Lung (tissue), 12 donors: ENCODE data around the gene NEURL4. TPM values are rescaled to one million over a fixed set of nuclear protein-coding genes. Genes with fewer than 3 reads are reported as not detected.

Experiments
- ATAC-seq: fragments of 200-7000 bp; cut with Tn5 transposase; one replicate; pipeline ENCODE4 v1.9.1; 2020; ENCODE audit warnings: moderate number of reproducible peaks; ENCODE audit not compliant: insufficient read depth, low FRiP score
- DNase-seq, 3 donors: peaks; one replicate each; pipeline ENCODE4 v3.0.0-alpha.2; 2013 to 2017
- H3K27ac ChIP-seq, 2 donors: one replicate each; pipeline ENCODE4 v1.5.1; 2013; ENCODE audit warnings: mild to moderate bottlenecking in 2 of 2, moderate library complexity in 2 of 2, control low read depth in 1 of 2, inconsistent platforms in 1 of 2, low read depth in 1 of 2, low read length in 1 of 2
- H3K27me3 ChIP-seq, 3 donors: one replicate each; pipeline ENCODE4 v1.5.1; 2013; ENCODE audit warnings: low read length in 2 of 3; ENCODE audit not compliant: control insufficient read depth in 3 of 3, insufficient read depth in 3 of 3
- H3K36me3 ChIP-seq, 4 donors: one replicate each; pipeline ENCODE4 v1.5.1; 2013; ENCODE audit warnings: low read length in 4 of 4, mild to moderate bottlenecking in 1 of 4, moderate library complexity in 1 of 4; ENCODE audit not compliant: control insufficient read depth in 4 of 4, insufficient read depth in 4 of 4
- H3K4me1 ChIP-seq, 5 donors: one replicate each; pipeline ENCODE4 v1.5.1; 2013; ENCODE audit warnings: low read length in 5 of 5, mild to moderate bottlenecking in 2 of 5, moderate library complexity in 1 of 5; ENCODE audit not compliant: control insufficient read depth in 5 of 5, insufficient read depth in 5 of 5
- H3K4me3 ChIP-seq: one replicate; pipeline ENCODE4 v1.5.1; 2013; ENCODE audit warnings: mild to moderate bottlenecking, control low read depth, moderate library complexity
- H3K9ac ChIP-seq, 2 donors: one replicate each; pipeline ENCODE4 v1.5.1; 2013; ENCODE audit warnings: low read length in 2 of 2, control low read depth in 1 of 2; ENCODE audit not compliant: insufficient read depth in 1 of 2
- H3K9me3 ChIP-seq, 4 donors: one replicate each; pipeline ENCODE4 v1.5.1; 2013; ENCODE audit warnings: low read length in 3 of 4, mild to moderate bottlenecking in 1 of 4, moderate library complexity in 1 of 4; ENCODE audit not compliant: control insufficient read depth in 4 of 4, insufficient read depth in 3 of 4
- CTCF ChIP-seq: IDR thresholded peaks from 2 replicates; pipeline ENCODE4 v1.5.1; 2012; ENCODE audit warnings: mild to moderate bottlenecking; ENCODE audit errors: control extremely low read depth, extremely low read depth
- WGBS, 2 donors: extraction: QIAGEN DNeasy Blood & Tissue Kit; methylation state at CpG; one replicate each; pipeline ENCODE4 v1.1.7; 2013; 5-methylcytosine and 5-hydroxymethylcytosine counted together
- polyA plus RNA-seq, 2 donors: library from polyadenylated mRNA; stranded (reverse); fragments of 200-250 nt; gene quantifications; one replicate each; pipeline ENCODE4 v1.2.1, GENCODE V29; 2013
- total RNA-seq, 2 donors: library from RNA; depleted of rRNA in 1 of 2; stranded (reverse); fragments of >200 nt in 1 of 2; gene quantifications; one replicate each; pipeline ENCODE4 v1.2.1, GENCODE V29; 2014 to 2021
- donor health status: control.
- donor health status: control.
- donor health status: Bipolar disorder and iron deficiency.
- donor health status: healthy.
- donor health status: DM: yes; HTN: yes; CAD: no.

The NEURL4 gene
- total and polyA plus RNA-seq, 4 donors = 17.3 to 33.9 (median 24.3) TPM

- Histone ChIP-seq H3K36me3 (no peaks in the 10 kb centered on the region), H3K27ac (no peak overlapping the region), H3K4me1 (peaks cover 0 to 27% (median 10%) of the 10 kb centered on the region in 5 donors), H3K4me3 (no peak overlapping the region), H3K9me3 (no peaks in the 10 kb centered on the region), H3K9ac (no peak overlapping the region), H3K27me3 (no peaks in the 10 kb centered on the region)
- 10 to 12% methylated on average over 12 of the region's 12 CpGs for WGBS, 2 donors
- ATAC-seq (peak; percentile 49), DNase-seq (peak; percentile 55 to 75 (median 68))
- peak; percentile 87 for TF ChIP-seq CTCF
Measured at GRCh38 chr17:7356072-7356549, 27.0 kb upstream of the NEURL4 start.

DNA sequence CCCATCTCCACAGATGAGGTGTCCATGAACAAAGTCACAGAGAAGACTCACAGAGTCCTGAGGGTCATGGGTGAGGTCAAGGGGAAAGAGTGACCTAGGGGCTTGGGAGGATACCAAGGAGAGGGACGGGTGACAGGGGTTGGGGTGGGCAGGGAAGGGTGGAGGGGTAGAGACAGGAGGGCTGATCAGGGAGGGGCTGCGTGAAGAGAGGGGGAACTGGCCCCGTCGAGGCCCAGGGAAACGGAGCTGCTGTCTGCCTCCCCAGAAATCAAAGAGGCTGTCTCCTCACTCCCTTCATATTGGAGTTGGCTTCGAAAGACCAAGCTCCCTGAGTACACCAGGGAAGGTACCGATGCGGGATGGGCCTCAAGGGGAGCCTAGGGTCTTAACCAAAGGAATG, 26.4 kb upstream of the NEURL4 start:
- WGBS, 2 donors = 79 to 81% methylated on average over 7 to 8 of the region's 8 CpGs
- no peak overlapping the region for H3K9ac ChIP-seq
- no peak for DNase-seq
- H3K27me3 ChIP-seq = no peaks in the 10 kb centered on the region
- TF ChIP-seq CTCF = no peak
- ATAC-seq = no peak
- no peaks in the 10 kb centered on the region for H3K9me3 ChIP-seq
- peaks cover 0 to 27% (median 10%) of the 10 kb centered on the region in 5 donors for H3K4me1 ChIP-seq
- no peak overlapping the region for H3K4me3 ChIP-seq
- no peak overlapping the region for H3K27ac ChIP-seq
- no peaks in the 10 kb centered on the region for H3K36me3 ChIP-seq

DNA sequence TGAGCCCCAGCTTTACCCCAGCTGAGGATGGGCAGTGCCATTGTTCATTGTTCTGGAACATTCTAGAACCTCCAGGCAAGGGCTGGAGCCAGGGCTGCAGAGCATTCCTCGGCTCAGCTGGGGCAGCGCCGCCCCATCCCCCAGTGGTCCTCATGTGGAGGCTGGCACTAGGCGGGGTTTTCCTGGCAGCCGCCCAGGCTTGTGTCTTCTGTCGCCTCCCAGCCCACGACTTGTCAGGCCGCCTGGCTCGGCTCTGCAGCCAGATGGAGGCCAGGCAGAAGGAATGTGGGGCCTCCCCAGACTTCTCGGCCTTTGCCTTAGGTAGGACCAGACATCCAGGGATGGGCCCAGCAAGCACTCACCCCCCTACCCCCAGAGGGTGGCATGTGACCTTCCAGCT, 25.9 kb upstream of the NEURL4 start, which contains the start of gene TMEM95:
Gene TMEM95, plus strand, starts transcription at position 104 of the 400 bp plus-strand sequence. Its CDS starts 49 bp downstream, at position 153.
- H3K4me3 ChIP-seq = no peak within 1 kb of the TSS
- DNase-seq = peak; percentile 71 to 78 (median 72)

More for the DNA sequence above, 25.9 kb upstream of the NEURL4 start, which contains the start of gene TMEM95:
- Histone ChIP-seq H3K9me3 (no peaks in the 10 kb centered on the region), H3K9ac (peak within 1 kb of the TSS in 1 of 2 donors; percentile 15), H3K27ac (no peak within 1 kb of the TSS), H3K36me3 (no peaks in the 10 kb centered on the region), H3K4me1 (peaks cover 0 to 30% (median 10%) of the 10 kb centered on the region in 5 donors), H3K27me3 (no peaks in the 10 kb centered on the region)
- WGBS, 2 donors = 53 to 62% methylated on average over 10 of the region's 10 CpGs
- no peak for ATAC-seq
- no peak for TF ChIP-seq CTCF
